A549 (cell line): Measurements from ENCODE around the gene APOBEC3B.

ENCODE experiments used
- BHLHE40 ChIP-seq: IDR thresholded peaks from 2 replicates; pipeline ENCODE4 v1.6.1; 2012; ENCODE audit warnings: low read depth, low read length, inconsistent platforms
- CEBPB ChIP-seq, 2 experiments: fragments of >200 bp in 1 of 2; sonication (Bioruptor Twin) in 1 of 2; formaldehyde crosslinking in 1 of 2; IDR thresholded peaks; 2 replicates each; pipeline ENCODE4 v1.6.1; 2012 to 2016
- EP300 ChIP-seq, 2 experiments: fragments of >200 bp; sonication (Bioruptor Twin); formaldehyde crosslinking; IDR thresholded peaks; 2 replicates in 1 of 2; 3 replicates in 1 of 2; pipeline ENCODE4 v1.6.1; 2016 to 2017
- ESRRA ChIP-seq: fragments of 150-350 bp; IDR thresholded peaks from 2 replicates; pipeline ENCODE4 v1.6.1; 2014; ENCODE audit warnings: mild to moderate bottlenecking, low read length, borderline replicate concordance
- POLR2A ChIP-seq: IDR thresholded peaks from 2 replicates; pipeline ENCODE4 v1.6.1; 2012; ENCODE audit warnings: mild to moderate bottlenecking, low read length
- TP53 ChIP-seq: fragments of 250-450 bp; sonication (Bioruptor Pico); IDR thresholded peaks from 2 replicates; pipeline ENCODE4 v1.5.0; 2021; ENCODE audit warnings: mild to moderate bottlenecking, moderate library complexity
- TF ChIP-seq, protein P1 (sequence below): IDR thresholded peaks from 2 replicates; pipeline ENCODE4 v1.6.1; 2012
- TF ChIP-seq, protein P2 (sequence below): fragments of >200 bp; sonication (Bioruptor Twin); formaldehyde crosslinking; IDR thresholded peaks from 3 replicates; pipeline ENCODE4 v1.5.1; 2016
- TF ChIP-seq, protein P3 (sequence below): fragments of 450-650 bp; IDR thresholded peaks from 2 replicates; pipeline ENCODE4 v1.6.1; 2014; ENCODE audit warnings: antibody characterized with exemption
- TF ChIP-seq, protein P4 (sequence below): fragments of 200-600 bp; sonication (generic); IDR thresholded peaks from 2 replicates; pipeline ENCODE4 v1.6.1; 2016; ENCODE audit warnings: antibody characterized with exemption, mild to moderate bottlenecking, moderate library complexity
- TF ChIP-seq, protein P5 (sequence below): IDR thresholded peaks from 2 replicates; pipeline ENCODE4 v1.6.1; 2012; ENCODE audit warnings: low read depth, borderline replicate concordance

DNA sequence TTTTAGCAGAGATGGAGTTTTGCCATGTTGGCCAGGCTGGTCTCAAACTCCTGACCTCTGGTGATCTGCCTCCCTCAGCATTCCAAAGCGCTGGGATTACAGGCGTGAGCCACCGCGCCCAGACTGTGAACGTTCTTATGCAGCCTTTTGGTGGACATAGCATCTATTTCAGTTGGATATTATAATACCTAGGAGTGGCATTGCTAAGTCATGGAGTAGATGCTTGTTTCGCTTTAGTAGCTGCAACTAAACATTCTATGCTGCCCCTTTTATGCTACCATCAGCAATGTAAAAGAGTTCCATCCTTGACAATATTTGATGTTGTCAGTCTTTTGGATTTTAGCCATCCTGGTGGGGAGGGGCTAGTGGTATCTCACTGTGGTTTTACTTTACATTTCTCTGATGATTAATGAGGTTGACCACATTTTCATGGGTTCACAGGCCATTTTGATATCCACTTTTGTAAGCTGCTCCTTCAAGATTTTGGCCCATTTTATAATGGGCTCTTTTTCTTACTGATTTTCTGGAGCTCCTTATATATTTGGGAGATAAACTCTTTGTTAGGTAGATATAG lies 41.2 kb upstream of the APOBEC3B start:
- TF ChIP-seq, protein P1, sequence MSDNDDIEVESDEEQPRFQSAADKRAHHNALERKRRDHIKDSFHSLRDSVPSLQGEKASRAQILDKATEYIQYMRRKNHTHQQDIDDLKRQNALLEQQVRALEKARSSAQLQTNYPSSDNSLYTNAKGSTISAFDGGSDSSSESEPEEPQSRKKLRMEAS: no peak
- TF ChIP-seq, protein P2, sequence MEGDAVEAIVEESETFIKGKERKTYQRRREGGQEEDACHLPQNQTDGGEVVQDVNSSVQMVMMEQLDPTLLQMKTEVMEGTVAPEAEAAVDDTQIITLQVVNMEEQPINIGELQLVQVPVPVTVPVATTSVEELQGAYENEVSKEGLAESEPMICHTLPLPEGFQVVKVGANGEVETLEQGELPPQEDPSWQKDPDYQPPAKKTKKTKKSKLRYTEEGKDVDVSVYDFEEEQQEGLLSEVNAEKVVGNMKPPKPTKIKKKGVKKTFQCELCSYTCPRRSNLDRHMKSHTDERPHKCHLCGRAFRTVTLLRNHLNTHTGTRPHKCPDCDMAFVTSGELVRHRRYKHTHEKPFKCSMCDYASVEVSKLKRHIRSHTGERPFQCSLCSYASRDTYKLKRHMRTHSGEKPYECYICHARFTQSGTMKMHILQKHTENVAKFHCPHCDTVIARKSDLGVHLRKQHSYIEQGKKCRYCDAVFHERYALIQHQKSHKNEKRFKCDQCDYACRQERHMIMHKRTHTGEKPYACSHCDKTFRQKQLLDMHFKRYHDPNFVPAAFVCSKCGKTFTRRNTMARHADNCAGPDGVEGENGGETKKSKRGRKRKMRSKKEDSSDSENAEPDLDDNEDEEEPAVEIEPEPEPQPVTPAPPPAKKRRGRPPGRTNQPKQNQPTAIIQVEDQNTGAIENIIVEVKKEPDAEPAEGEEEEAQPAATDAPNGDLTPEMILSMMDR: no peak
- TF ChIP-seq, protein P3, sequence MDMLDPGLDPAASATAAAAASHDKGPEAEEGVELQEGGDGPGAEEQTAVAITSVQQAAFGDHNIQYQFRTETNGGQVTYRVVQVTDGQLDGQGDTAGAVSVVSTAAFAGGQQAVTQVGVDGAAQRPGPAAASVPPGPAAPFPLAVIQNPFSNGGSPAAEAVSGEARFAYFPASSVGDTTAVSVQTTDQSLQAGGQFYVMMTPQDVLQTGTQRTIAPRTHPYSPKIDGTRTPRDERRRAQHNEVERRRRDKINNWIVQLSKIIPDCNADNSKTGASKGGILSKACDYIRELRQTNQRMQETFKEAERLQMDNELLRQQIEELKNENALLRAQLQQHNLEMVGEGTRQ: no peak
- TF ChIP-seq ESRRA: no peak
- TF ChIP-seq CEBPB (IDR thresholded peaks at IDR 0.05): no peak
- TF ChIP-seq EP300 (IDR thresholded peaks at IDR 0.05): no peak
- TF ChIP-seq, protein P4, sequence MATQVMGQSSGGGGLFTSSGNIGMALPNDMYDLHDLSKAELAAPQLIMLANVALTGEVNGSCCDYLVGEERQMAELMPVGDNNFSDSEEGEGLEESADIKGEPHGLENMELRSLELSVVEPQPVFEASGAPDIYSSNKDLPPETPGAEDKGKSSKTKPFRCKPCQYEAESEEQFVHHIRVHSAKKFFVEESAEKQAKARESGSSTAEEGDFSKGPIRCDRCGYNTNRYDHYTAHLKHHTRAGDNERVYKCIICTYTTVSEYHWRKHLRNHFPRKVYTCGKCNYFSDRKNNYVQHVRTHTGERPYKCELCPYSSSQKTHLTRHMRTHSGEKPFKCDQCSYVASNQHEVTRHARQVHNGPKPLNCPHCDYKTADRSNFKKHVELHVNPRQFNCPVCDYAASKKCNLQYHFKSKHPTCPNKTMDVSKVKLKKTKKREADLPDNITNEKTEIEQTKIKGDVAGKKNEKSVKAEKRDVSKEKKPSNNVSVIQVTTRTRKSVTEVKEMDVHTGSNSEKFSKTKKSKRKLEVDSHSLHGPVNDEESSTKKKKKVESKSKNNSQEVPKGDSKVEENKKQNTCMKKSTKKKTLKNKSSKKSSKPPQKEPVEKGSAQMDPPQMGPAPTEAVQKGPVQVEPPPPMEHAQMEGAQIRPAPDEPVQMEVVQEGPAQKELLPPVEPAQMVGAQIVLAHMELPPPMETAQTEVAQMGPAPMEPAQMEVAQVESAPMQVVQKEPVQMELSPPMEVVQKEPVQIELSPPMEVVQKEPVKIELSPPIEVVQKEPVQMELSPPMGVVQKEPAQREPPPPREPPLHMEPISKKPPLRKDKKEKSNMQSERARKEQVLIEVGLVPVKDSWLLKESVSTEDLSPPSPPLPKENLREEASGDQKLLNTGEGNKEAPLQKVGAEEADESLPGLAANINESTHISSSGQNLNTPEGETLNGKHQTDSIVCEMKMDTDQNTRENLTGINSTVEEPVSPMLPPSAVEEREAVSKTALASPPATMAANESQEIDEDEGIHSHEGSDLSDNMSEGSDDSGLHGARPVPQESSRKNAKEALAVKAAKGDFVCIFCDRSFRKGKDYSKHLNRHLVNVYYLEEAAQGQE: no peak
- no peak for TF ChIP-seq POLR2A
- TF ChIP-seq BHLHE40: no peak
- no peak for TF ChIP-seq TP53 (CRISPR knock-in tag)
- TF ChIP-seq, protein P5, sequence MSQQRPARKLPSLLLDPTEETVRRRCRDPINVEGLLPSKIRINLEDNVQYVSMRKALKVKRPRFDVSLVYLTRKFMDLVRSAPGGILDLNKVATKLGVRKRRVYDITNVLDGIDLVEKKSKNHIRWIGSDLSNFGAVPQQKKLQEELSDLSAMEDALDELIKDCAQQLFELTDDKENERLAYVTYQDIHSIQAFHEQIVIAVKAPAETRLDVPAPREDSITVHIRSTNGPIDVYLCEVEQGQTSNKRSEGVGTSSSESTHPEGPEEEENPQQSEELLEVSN: no peak
